ENCODE results near the gene NOL4.
A peak's percentile ranks its signal among the peaks of the same experiment; 100 is the strongest.

GRCh38 chr18:34224423-34225217, at the start of gene NOL4:
- peak; percentile 11 to 47 (median 40) for TF ChIP-seq CTCF (IDR thresholded peaks at IDR 0.05)
- TF ChIP-seq POLR2A (IDR thresholded peaks at IDR 0.05) = peak in 1 of 3 donors; percentile 41

Measured in body of pancreas (tissue), 4 donors.